SK-N-SH treated with all-trans-retinoic acid at 6 μM for 48 hours (cell line): ENCODE results near the gene RNF19B.

Experiments
- ATAC-seq: fragments of 200-7000 bp; cut with Tn5 transposase; 3 replicates; pipeline ENCODE4 v1.9.1; 2020; ENCODE audit warnings: mild to moderate bottlenecking, moderate library complexity
- ARNTL ChIP-seq: fragments of 450-650 bp; formaldehyde crosslinking; IDR thresholded peaks from 2 replicates; pipeline ENCODE4 v1.5.0; 2020; ENCODE audit warnings: low read depth, mild to moderate bottlenecking, moderate library complexity, borderline replicate concordance
- BACH2 ChIP-seq: fragments of 250-450 bp; sonication (Bioruptor Pico); IDR thresholded peaks from 2 replicates; pipeline ENCODE4 v1.9.0; 2021; ENCODE audit warnings: mild to moderate bottlenecking, borderline replicate concordance
- ESRRG ChIP-seq: fragments of 250-450 bp; sonication (Bioruptor Pico); IDR thresholded peaks from 2 replicates; pipeline ENCODE4 v1.6.1; 2021; ENCODE audit warnings: mild to moderate bottlenecking
- GLIS3 ChIP-seq: fragments of 250-450 bp; sonication (Bioruptor Pico); IDR thresholded peaks from 2 replicates; pipeline ENCODE4 v1.5.0; 2020; ENCODE audit warnings: mild to moderate bottlenecking, moderate library complexity
- ISL1 ChIP-seq: fragments of 250-450 bp; sonication (Bioruptor Pico); IDR thresholded peaks from 2 replicates; pipeline ENCODE4 v2.1.2; 2022; ENCODE audit warnings: mild to moderate bottlenecking, moderate library complexity
- OSR1 ChIP-seq: fragments of 250-450 bp; sonication (Bioruptor Pico); IDR thresholded peaks from 2 replicates; pipeline ENCODE4 v1.8.0; 2022; ENCODE audit warnings: moderate library complexity, mild to moderate bottlenecking, inconsistent platforms
- PPARA ChIP-seq: fragments of 250-450 bp; sonication (Bioruptor Pico); IDR thresholded peaks from 2 replicates; pipeline ENCODE4 v1.5.0; 2020; ENCODE audit warnings: mild to moderate bottlenecking, borderline replicate concordance
- RARB ChIP-seq: fragments of 250-450 bp; sonication (Bioruptor Pico); IDR thresholded peaks from 2 replicates; pipeline ENCODE4 v1.8.0; 2021; ENCODE audit warnings: mild to moderate bottlenecking, moderate library complexity
- SNAI2 ChIP-seq: fragments of 250-450 bp; sonication (Bioruptor Pico); IDR thresholded peaks from 2 replicates; pipeline ENCODE4 v1.5.0; 2020; ENCODE audit warnings: mild to moderate bottlenecking, moderate library complexity
- TCF4 ChIP-seq: fragments of 250-450 bp; sonication (Bioruptor Pico); IDR thresholded peaks from 2 replicates; pipeline ENCODE4 v1.8.0; 2021; ENCODE audit warnings: mild to moderate bottlenecking, moderate library complexity, borderline replicate concordance
- TOX ChIP-seq: fragments of 250-450 bp; sonication (Bioruptor Pico); IDR thresholded peaks from 2 replicates; pipeline ENCODE4 v1.8.0; 2021; ENCODE audit warnings: mild to moderate bottlenecking, moderate library complexity, borderline replicate concordance
- ZC3H10 ChIP-seq: fragments of 250-450 bp; sonication (Bioruptor Pico); IDR thresholded peaks from 2 replicates; pipeline ENCODE4 v1.5.1; 2021; ENCODE audit warnings: mild to moderate bottlenecking, moderate library complexity
- ZFP30 ChIP-seq: fragments of 450-650 bp; formaldehyde crosslinking; IDR thresholded peaks from 2 replicates; pipeline ENCODE4 v1.5.0; 2022; ENCODE audit warnings: mild to moderate bottlenecking, moderate library complexity
- ZNF565 ChIP-seq: fragments of 450-650 bp; formaldehyde crosslinking; conservative IDR thresholded peaks from 2 replicates; pipeline ENCODE4 v1.5.0; 2020; ENCODE audit warnings: low read depth, mild to moderate bottlenecking, moderate library complexity
- ZNF70 ChIP-seq: fragments of 450-650 bp; formaldehyde crosslinking; IDR thresholded peaks from 2 replicates; pipeline ENCODE4 v1.5.0; 2020; ENCODE audit warnings: mild to moderate bottlenecking, moderate library complexity
- ZNF8 ChIP-seq: fragments of 450-650 bp; formaldehyde crosslinking; IDR thresholded peaks from 2 replicates; pipeline ENCODE4 v1.5.0; 2020; ENCODE audit warnings: mild to moderate bottlenecking, moderate library complexity
- TF ChIP-seq, protein P1 (sequence below): fragments of 250-450 bp; sonication (Bioruptor Pico); IDR thresholded peaks from 2 replicates; pipeline ENCODE4 v1.8.0; 2020; ENCODE audit warnings: mild to moderate bottlenecking, moderate library complexity, borderline replicate concordance
- TF ChIP-seq, protein P2 (sequence below): fragments of 250-450 bp; sonication (Bioruptor Pico); IDR thresholded peaks from 2 replicates; pipeline ENCODE4 v1.5.1; 2021; ENCODE audit warnings: mild to moderate bottlenecking, moderate library complexity
- TF ChIP-seq, protein P3 (sequence below): fragments of 250-450 bp; sonication (Bioruptor Pico); IDR thresholded peaks from 2 replicates; pipeline ENCODE4 v1.8.0; 2021; ENCODE audit warnings: low read depth, mild to moderate bottlenecking, moderate library complexity, borderline replicate concordance
- TF ChIP-seq, protein P4 (sequence below): fragments of 250-450 bp; sonication (Bioruptor Pico); IDR thresholded peaks from 2 replicates; pipeline ENCODE4 v1.5.0; 2020; ENCODE audit warnings: mild to moderate bottlenecking, moderate library complexity
- TF ChIP-seq, protein P5 (sequence below): fragments of 250-450 bp; sonication (Bioruptor Pico); IDR thresholded peaks from 2 replicates; pipeline ENCODE4 v1.5.1; 2020; ENCODE audit warnings: low read depth, mild to moderate bottlenecking, moderate library complexity

The RNF19B gene

DNA sequence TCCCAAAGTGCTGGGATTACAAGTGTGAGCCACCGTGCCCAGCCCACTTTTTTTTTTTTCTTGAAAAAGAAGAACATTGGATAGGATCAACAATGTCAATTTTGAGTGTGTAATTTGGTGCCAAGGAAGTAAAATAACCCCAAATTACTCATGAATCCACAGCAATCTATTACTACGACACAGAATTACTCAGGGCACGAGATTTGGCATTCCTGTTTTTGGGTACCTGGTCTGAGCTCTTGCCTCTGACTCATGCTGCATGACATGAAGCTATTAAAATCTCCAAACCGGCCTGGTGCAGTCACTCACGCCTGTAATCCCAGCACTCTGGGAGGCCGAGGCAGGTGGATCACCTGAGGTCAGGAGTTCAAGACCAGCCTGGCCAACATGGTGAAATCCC, 10.4 kb downstream of the RNF19B start:
- TF ChIP-seq, protein P1, sequence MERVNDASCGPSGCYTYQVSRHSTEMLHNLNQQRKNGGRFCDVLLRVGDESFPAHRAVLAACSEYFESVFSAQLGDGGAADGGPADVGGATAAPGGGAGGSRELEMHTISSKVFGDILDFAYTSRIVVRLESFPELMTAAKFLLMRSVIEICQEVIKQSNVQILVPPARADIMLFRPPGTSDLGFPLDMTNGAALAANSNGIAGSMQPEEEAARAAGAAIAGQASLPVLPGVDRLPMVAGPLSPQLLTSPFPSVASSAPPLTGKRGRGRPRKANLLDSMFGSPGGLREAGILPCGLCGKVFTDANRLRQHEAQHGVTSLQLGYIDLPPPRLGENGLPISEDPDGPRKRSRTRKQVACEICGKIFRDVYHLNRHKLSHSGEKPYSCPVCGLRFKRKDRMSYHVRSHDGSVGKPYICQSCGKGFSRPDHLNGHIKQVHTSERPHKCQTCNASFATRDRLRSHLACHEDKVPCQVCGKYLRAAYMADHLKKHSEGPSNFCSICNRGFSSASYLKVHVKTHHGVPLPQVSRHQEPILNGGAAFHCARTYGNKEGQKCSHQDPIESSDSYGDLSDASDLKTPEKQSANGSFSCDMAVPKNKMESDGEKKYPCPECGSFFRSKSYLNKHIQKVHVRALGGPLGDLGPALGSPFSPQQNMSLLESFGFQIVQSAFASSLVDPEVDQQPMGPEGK (CRISPR knock-in tag), result no peak
- TF ChIP-seq, protein P2, sequence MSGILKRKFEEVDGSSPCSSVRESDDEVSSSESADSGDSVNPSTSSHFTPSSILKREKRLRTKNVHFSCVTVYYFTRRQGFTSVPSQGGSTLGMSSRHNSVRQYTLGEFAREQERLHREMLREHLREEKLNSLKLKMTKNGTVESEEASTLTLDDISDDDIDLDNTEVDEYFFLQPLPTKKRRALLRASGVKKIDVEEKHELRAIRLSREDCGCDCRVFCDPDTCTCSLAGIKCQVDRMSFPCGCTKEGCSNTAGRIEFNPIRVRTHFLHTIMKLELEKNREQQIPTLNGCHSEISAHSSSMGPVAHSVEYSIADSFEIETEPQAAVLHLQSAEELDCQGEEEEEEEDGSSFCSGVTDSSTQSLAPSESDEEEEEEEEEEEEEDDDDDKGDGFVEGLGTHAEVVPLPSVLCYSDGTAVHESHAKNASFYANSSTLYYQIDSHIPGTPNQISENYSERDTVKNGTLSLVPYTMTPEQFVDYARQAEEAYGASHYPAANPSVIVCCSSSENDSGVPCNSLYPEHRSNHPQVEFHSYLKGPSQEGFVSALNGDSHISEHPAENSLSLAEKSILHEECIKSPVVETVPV (CRISPR knock-in tag), result no peak
- no peak for TF ChIP-seq ZC3H10
- TF ChIP-seq GLIS3 (CRISPR knock-in tag), result no peak
- TF ChIP-seq, protein P3, sequence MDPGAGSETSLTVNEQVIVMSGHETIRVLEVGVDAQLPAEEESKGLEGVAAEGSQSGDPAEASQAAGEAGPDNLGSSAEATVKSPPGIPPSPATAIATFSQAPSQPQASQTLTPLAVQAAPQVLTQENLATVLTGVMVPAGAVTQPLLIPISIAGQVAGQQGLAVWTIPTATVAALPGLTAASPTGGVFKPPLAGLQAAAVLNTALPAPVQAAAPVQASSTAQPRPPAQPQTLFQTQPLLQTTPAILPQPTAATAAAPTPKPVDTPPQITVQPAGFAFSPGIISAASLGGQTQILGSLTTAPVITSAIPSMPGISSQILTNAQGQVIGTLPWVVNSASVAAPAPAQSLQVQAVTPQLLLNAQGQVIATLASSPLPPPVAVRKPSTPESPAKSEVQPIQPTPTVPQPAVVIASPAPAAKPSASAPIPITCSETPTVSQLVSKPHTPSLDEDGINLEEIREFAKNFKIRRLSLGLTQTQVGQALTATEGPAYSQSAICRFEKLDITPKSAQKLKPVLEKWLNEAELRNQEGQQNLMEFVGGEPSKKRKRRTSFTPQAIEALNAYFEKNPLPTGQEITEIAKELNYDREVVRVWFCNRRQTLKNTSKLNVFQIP (CRISPR knock-in tag), result no peak
- no peak for TF ChIP-seq ARNTL (CRISPR knock-in tag)
- ATAC-seq, result no peak

DNA sequence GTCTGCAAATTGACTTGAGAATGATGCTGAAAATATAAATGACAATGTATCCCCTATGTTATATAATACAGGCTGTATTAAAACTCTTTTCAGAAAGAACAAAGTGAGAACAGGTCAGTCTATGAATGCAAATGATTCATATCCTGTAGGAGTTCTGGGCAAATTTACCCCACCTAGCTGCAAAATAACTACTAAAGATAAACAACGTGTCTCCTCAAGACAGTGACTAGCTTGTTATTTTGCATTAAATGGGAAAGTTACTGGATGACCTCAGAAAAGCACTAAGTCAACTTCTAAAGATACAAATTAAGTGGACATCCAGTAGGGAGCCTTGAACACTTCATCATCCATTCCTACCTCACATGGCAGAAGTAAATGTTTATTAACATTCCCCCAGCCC, 11.1 kb downstream of the RNF19B start:
- TF ChIP-seq ZC3H10, result no peak
- no peak for TF ChIP-seq TOX (CRISPR knock-in tag)
- no peak for TF ChIP-seq ARNTL (CRISPR knock-in tag)
- no peak for TF ChIP-seq TCF4 (CRISPR knock-in tag)
- TF ChIP-seq, protein P2 (CRISPR knock-in tag), result no peak
- TF ChIP-seq PPARA (CRISPR knock-in tag), result no peak
- no peak for TF ChIP-seq ISL1 (CRISPR knock-in tag)
- no peak for TF ChIP-seq RARB (CRISPR knock-in tag)
- TF ChIP-seq ESRRG (CRISPR knock-in tag), result no peak
- TF ChIP-seq OSR1, result no peak
- TF ChIP-seq, protein P4, sequence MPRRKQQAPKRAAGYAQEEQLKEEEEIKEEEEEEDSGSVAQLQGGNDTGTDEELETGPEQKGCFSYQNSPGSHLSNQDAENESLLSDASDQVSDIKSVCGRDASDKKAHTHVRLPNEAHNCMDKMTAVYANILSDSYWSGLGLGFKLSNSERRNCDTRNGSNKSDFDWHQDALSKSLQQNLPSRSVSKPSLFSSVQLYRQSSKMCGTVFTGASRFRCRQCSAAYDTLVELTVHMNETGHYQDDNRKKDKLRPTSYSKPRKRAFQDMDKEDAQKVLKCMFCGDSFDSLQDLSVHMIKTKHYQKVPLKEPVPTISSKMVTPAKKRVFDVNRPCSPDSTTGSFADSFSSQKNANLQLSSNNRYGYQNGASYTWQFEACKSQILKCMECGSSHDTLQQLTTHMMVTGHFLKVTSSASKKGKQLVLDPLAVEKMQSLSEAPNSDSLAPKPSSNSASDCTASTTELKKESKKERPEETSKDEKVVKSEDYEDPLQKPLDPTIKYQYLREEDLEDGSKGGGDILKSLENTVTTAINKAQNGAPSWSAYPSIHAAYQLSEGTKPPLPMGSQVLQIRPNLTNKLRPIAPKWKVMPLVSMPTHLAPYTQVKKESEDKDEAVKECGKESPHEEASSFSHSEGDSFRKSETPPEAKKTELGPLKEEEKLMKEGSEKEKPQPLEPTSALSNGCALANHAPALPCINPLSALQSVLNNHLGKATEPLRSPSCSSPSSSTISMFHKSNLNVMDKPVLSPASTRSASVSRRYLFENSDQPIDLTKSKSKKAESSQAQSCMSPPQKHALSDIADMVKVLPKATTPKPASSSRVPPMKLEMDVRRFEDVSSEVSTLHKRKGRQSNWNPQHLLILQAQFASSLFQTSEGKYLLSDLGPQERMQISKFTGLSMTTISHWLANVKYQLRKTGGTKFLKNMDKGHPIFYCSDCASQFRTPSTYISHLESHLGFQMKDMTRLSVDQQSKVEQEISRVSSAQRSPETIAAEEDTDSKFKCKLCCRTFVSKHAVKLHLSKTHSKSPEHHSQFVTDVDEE (CRISPR knock-in tag), result no peak
- ATAC-seq, result peak; percentile 81

DNA sequence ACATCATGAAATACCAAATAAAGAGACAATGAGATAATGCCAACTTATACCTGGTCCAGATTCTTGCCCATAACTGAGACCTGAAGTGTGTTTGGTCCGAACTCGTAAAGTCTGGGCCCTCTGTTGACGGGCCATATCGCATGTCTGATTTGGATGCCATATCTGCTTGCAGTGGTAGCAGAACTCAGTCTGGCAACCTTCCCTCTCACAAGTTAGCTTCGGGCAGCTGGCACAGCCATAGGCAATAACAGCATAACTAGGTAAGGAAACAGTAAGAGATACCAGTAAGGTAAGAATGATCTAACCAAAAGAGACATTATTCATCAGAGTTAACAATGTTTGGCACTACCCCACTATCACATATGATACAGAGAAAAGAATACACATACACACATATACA, 15.1 kb downstream of the RNF19B start:
- no peak for TF ChIP-seq ZNF565 (CRISPR knock-in tag)
- TF ChIP-seq BACH2 (CRISPR knock-in tag), result no peak
- no peak for TF ChIP-seq SNAI2
- TF ChIP-seq ESRRG (CRISPR knock-in tag), result no peak
- TF ChIP-seq, all 23 proteins: peak for 0
- no peak for ATAC-seq

DNA sequence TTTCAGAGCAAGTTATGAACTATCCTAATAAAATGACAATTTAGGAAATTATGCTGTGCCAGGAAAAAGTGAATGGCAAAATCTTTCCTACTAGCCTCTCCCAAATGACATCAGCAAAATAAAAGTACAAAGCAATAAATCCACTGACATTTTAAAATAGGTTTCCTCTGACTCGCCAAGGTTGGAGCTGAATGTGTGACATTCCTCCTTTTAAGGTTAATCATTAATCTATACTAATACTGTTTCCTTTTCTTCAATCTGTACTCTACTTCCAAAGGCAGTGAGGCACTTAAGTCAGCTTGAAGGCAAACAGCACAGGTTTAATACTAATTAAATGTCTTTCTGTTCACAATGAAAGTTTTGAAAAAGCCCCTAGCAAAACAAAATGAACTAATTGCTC, 15.7 kb downstream of the RNF19B start:
- TF ChIP-seq ESRRG (CRISPR knock-in tag) (no peak), ISL1 (CRISPR knock-in tag) (peak; percentile 14; the same call in 1 of the 2 replicates)
- no peak for ATAC-seq

DNA sequence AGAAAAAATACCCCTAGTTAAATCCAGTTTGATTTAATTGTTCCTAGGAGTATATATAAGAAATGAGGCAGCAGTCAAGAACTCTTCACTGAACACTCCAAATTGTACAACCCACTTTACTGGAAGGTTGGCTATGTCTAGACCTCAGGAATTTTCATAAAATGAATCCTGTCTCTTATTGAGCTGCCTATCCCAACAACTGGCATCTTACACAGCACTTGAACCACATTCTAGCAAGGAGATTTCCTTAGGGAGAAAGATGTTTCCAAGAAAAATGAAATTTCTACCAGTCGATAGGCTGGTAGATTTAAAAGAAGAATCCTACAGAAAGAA, 16.3 kb downstream of the RNF19B start:
- no peak for ATAC-seq
- TF ChIP-seq TOX (CRISPR knock-in tag) (no peak), PPARA (CRISPR knock-in tag) (no peak), ZFP30 (CRISPR knock-in tag) (no peak), ZNF8 (CRISPR knock-in tag) (no peak), ZNF70 (CRISPR knock-in tag) (no peak)
- TF ChIP-seq, protein P1 (CRISPR knock-in tag), result no peak
- TF ChIP-seq, protein P5, sequence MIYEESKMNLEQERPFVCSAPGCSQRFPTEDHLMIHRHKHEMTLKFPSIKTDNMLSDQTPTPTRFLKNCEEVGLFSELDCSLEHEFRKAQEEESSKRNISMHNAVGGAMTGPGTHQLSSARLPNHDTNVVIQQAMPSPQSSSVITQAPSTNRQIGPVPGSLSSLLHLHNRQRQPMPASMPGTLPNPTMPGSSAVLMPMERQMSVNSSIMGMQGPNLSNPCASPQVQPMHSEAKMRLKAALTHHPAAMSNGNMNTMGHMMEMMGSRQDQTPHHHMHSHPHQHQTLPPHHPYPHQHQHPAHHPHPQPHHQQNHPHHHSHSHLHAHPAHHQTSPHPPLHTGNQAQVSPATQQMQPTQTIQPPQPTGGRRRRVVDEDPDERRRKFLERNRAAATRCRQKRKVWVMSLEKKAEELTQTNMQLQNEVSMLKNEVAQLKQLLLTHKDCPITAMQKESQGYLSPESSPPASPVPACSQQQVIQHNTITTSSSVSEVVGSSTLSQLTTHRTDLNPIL (CRISPR knock-in tag), result no peak
- TF ChIP-seq, protein P3 (CRISPR knock-in tag), result no peak
